Epithelial cell of proximal tubule (primary cell): ENCODE data around the gene ANKS1A. TPM values are rescaled to one million over a fixed set of nuclear protein-coding genes. Genes with fewer than 3 reads are reported as not detected.

Source experiments
- DNase-seq: peaks from one replicate; pipeline ENCODE4 v3.0.0-alpha.2; 2011; ENCODE audit warnings: low read depth
- H3K4me3 ChIP-seq: 2 replicates; pipeline ENCODE4 v1.5.1; 2011; ENCODE audit warnings: low read depth, mild to moderate bottlenecking, low read length
- total RNA-seq: library from RNA; depleted of rRNA; stranded (reverse); fragments of >200 nt; gene quantifications from 2 replicates; pipeline ENCODE4 v1.2.3, GENCODE V29; 2015
- TF ChIP-seq, protein P1 (sequence below): conservative IDR thresholded peaks from 2 replicates; pipeline ENCODE4 v1.5.1; 2012; ENCODE audit warnings: low read depth, mild to moderate bottlenecking, low read length

The ANKS1A gene
- total RNA-seq, 1 donor from 2014 or later = 17.4 TPM

DNA sequence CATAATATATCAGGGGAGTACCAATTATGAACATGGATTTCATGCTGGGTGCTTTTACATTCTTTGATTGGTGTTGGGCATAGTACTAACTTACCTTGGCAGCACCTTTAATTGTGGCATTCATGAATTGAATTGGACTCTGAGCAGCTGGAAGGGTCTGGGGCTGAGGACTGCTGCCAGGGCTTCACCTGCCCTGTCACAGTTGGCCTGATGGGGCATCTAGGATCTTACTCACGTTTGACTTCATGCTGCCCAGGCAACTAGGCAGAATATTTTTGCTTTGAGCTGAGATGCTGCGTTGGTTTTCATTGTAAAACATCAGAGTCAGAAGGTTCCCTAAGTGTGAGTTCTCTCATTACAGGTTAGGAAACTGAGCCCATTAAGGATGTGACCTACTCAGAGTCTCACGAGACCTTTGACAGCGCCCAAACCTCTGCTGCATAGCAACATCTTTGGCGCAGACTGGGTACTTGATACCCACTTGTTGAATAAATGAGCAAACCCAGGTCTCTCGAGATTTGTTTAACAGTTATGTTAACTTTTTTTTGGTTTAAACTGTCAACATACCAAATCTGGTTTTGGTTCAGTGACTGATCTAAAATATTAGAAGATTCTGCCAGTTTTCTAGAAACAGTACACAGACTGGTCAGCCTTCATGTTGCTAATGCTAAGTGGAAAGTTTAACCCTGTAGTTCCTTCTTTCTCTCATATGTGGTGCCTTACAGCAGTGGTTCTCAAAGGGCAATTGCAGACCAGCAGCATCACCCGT is 147.2 kb downstream of the ANKS1A start:
- TF ChIP-seq, protein P1, sequence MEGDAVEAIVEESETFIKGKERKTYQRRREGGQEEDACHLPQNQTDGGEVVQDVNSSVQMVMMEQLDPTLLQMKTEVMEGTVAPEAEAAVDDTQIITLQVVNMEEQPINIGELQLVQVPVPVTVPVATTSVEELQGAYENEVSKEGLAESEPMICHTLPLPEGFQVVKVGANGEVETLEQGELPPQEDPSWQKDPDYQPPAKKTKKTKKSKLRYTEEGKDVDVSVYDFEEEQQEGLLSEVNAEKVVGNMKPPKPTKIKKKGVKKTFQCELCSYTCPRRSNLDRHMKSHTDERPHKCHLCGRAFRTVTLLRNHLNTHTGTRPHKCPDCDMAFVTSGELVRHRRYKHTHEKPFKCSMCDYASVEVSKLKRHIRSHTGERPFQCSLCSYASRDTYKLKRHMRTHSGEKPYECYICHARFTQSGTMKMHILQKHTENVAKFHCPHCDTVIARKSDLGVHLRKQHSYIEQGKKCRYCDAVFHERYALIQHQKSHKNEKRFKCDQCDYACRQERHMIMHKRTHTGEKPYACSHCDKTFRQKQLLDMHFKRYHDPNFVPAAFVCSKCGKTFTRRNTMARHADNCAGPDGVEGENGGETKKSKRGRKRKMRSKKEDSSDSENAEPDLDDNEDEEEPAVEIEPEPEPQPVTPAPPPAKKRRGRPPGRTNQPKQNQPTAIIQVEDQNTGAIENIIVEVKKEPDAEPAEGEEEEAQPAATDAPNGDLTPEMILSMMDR = no peak
- H3K4me3 ChIP-seq = no peak overlapping the region
- DNase-seq = no peak

DNA sequence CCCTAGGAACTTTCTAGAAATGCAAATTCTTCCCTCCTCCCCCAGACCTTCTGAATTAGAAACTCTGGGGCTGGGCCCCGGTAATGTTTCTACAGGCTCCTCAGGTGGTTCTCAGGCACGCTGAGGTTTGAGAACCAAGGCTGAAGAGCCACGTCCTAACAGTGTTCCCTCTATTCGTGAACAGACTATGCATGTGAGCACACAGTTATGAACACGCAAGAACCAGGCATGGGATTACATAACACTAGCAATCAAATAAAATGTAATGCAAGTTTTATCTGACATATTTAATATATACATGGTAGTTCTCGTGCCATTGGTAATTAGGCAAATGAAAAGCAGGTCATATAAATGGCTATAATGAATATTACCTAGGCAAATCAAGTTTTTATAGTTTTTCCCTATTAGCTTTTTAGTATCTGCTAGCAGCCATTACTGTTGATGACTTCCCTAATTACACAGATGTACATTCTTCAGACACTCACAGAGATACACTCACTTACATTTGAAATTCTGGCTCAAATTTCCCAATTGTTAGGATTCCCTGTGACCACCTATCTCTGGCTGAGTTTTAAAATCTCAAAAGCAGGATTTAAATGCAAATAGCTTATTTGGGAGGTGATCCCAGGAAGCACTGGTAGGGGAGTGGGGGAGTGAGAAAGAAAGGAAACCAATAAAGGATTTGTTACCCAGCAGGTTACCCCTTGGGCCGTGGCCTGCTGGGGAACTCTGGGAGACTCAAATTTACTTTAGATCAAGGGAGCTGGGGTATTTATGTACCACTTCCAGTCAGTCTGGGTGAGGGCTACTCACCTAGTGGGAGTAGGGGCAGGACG is 148.0 kb downstream of the ANKS1A start:
- no peak overlapping the region for H3K4me3 ChIP-seq
- TF ChIP-seq, protein P1 = no peak
- no peak for DNase-seq

DNA sequence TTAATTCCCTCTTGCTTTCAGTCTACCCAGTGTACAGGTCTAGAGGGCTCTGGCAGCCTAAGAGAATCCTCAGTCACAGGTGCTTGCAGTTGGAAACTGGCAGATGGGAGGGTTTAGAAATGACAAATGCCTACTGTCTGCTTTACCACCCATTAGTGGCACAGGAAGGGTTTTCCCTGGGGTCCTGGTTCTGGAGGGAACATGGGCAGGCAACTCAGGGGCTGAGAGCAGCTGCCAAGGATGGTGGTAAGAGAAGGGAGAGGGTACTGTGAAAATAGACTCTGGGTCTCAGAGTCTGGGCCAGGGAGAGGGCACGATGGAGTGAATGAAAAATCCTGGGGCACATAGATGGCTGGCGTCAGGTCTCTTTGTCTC is 148.6 kb downstream of the ANKS1A start:
- TF ChIP-seq, protein P1 = no peak
- no peak for DNase-seq
- H3K4me3 ChIP-seq = no peak overlapping the region

DNA sequence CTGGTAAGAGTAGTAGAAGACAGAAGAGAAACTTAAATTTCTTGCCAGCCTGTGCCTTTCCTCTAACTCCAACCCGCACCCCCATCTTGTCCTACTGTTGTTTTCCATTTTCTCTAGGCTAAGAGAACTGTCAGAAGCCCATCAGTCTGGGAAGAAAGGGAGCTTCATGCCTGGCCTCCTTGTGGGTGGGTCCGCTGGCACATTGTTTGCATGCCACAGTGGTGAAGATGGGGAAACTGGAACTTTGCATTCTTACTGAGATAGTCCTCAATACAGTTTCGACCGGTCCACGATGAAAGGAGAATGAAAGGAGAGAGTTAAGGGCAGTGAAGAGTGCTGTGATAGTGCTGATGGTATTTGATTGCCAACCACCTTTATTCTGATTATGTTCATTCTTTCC is 149.0 kb downstream of the ANKS1A start:
- no peak for DNase-seq
- H3K4me3 ChIP-seq = no peak overlapping the region
- TF ChIP-seq, protein P1 = no peak

DNA sequence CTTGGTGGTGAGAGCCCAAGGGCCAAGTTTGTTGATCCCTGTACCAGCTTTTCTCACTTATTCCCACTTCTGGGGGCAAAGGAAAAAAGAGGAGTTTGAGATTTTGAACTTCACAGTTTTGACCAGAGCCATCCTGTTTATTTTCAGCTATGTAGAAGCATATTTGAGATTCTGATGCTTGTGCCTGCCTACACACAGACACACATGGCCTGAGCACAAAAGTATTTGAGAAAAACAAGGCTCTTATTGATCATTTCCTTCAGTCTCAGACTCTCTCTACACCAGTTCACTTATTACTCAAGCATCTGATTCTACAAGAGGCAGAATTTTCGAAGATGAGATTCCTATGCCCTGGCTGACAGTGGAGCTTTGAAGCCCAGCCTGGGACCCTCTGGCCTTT is 151.3 kb downstream of the ANKS1A start:
- TF ChIP-seq, protein P1 = no peak
- DNase-seq = no peak
- no peak overlapping the region for H3K4me3 ChIP-seq

DNA sequence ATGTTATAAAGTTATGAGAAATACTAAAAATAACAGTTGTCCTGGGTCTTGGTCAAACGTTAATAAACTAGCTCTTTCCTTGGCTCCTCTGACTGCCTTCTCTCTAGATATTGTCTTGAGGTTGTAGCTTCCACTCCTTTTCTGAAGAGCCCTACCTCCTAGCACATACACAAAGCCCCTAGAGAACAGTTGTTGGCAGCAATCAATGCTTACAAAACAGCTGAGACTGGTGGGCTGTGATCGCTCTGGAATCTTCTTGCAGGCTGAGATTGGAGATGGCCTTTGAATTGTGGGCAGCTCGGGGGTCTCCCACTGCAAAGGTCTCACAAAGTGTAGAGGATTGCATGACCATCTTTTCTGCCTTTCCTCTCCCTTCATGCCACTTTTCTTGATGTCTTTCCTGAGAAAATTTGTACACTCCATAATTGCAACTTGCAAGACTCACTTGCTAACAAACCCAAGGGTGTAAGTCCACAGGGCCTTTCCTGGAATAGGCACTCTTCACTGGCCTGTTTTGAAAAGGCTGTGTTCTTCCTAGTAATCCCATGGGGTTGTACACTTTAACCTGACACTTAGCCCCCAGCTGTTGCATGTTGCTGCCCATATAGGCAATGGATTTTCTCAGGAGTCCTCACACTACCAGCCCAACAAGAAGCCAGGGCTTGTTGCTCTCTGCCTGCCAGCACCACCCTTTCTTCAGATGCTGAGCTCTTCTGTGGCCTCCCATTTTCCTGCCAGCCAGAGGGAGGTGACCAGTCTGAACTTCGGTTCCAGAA is 152.2 kb downstream of the ANKS1A start:
- DNase-seq = no peak

More for the DNA sequence above, 152.2 kb downstream of the ANKS1A start:
- H3K4me3 ChIP-seq = no peak overlapping the region
- TF ChIP-seq, protein P1 = no peak
